ENCODE data around the gene GUCY2C.

- TF ChIP-seq CTCF (IDR thresholded peaks at IDR 0.05 in 2 of 3, conservative IDR thresholded peaks at IDR 0.05 in 1 of 3; ENCODE audit: control insufficient read depth in 2 of 3, extremely low read depth in 1 of 3, insufficient read depth in 1 of 3, low read depth in 3 of 3, low read length in 3 of 3) (no peak), SPI1 (IDR thresholded peaks at IDR 0.05; ENCODE audit: borderline replicate concordance, insufficient read depth, low read depth, low read length) (no peak)
Observed at GRCh38 chr12:14591719-14592118, 104.7 kb downstream of the GUCY2C start.

All from GM12878 (cell line).